ENCODE data around the gene CRACR2A.

CRACR2A gene

GRCh38 chr12:3634348-3634747, 118.6 kb downstream of the CRACR2A start:
- H3K4me3 ChIP-seq (ENCODE audit: low read depth, low read length): no peak overlapping the region
- in situ Hi-C loops (cut with HindIII; ENCODE audit: low sequenced_read_pairs): no loop called here
- no peak for DNase-seq (ENCODE audit: low read depth, low spot score)
- TF ChIP-seq CTCF (IDR thresholded peaks at IDR 0.05; ENCODE audit: low read depth, low read length): no peak

- DNase-seq (ENCODE audit: low read depth, low spot score): no peak
- TF ChIP-seq CTCF (IDR thresholded peaks at IDR 0.05; ENCODE audit: low read depth, low read length): no peak
- no peak overlapping the region for H3K4me3 ChIP-seq (ENCODE audit: low read depth, low read length)
- in situ Hi-C loops (cut with HindIII; ENCODE audit: low sequenced_read_pairs): no loop called here
Observed at GRCh38 chr12:3633396-3633795, 119.5 kb downstream of the CRACR2A start.

GRCh38 chr12:3632754-3633153, 120.2 kb downstream of the CRACR2A start:
- TF ChIP-seq CTCF (IDR thresholded peaks at IDR 0.05; ENCODE audit: low read depth, low read length): no peak
- no peak overlapping the region for H3K4me3 ChIP-seq (ENCODE audit: low read depth, low read length)
- in situ Hi-C loops (cut with HindIII; ENCODE audit: low sequenced_read_pairs): no loop called here
- peak; percentile 11 for DNase-seq (ENCODE audit: low read depth, low spot score)

- no peak for TF ChIP-seq CTCF (IDR thresholded peaks at IDR 0.05; ENCODE audit: low read depth, low read length)
- in situ Hi-C loops (cut with HindIII; ENCODE audit: low sequenced_read_pairs): no loop called here
- H3K4me3 ChIP-seq (ENCODE audit: low read depth, low read length): no peak overlapping the region
- no peak for DNase-seq (ENCODE audit: low read depth, low spot score)
Observed at GRCh38 chr12:3632256-3632655, 120.7 kb downstream of the CRACR2A start.

DNA sequence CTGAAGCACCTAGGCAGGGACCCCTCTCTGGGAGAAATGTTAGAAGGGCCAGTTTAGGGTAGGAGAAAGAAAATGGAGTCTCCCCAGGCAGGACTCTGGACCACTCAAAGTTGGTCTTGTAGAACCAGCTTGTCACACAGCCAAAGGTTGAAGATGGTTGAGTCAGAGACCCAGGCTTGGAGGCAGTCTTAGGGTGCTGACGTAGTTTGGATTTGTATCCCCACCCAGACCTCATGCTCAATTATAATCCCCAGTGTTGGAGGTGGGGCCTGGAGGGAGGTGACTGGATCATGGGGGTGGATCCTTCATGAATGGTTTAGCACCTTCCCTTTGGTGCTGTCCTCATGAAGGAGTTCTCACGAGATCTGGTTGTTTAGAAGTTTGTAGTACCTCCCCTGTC, 121.2 kb downstream of the CRACR2A start:
- in situ Hi-C loops (cut with HindIII; ENCODE audit: low sequenced_read_pairs): no loop called here
- DNase-seq (ENCODE audit: low read depth, low spot score): no peak
- no peak for TF ChIP-seq CTCF (IDR thresholded peaks at IDR 0.05; ENCODE audit: low read depth, low read length)
- H3K4me3 ChIP-seq (ENCODE audit: low read depth, low read length): no peak overlapping the region

DNA sequence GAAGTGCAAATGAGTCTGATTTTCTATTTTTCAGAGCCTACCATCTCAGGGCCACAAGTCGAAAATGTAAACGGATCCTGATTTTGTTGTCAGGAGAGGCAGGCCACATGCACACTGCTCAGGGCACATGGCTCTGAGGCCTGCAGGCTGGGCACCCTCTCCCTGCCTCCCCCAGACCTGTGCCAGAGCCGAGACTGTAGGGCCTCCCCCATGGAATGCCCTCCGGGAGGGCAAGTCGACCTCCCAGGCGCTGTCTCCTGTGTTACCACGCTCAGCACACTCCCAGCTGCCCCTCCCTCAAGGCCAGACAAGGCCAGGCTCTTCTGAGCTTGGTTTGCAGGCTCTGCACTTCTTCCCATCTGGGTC, 121.7 kb downstream of the CRACR2A start:
- no peak overlapping the region for H3K4me3 ChIP-seq (ENCODE audit: low read depth, low read length)
- no peak for DNase-seq (ENCODE audit: low read depth, low spot score)
- no peak for TF ChIP-seq CTCF (IDR thresholded peaks at IDR 0.05; ENCODE audit: low read depth, low read length)
- in situ Hi-C loops (cut with HindIII; ENCODE audit: low sequenced_read_pairs): no loop called here

DNA sequence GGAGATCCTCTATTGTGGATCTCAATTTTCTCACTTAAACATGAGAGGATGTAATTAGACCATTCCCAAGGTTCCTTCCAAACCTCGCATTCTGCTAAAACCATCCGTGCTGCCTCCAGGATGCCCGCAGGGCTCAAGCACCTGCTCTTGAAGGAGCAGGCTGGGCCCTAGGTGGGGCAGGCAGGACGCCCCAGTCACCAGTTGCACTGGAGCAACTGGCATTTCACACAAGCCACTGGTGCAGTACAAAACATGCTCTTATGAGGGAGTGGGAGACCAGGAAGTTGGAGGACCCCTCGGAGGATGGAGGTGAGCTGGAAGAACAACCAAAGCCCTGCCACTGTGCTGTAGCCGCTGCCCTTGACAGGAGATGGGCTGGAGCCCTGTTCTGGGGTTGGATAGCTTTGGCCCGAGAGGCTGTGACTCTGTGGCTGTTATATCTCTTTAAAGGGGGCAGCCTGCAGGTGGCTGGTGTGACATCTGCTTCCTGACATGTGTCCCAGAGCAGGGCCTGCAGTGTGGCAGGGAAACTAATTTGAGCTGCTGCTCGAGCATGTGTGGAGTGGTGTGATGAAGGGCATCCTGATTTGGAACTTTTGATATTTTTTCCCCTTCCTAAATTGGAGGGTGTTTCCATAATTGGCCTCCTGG, 122.2 kb downstream of the CRACR2A start:
- no peak overlapping the region for H3K4me3 ChIP-seq (ENCODE audit: low read depth, low read length)
- in situ Hi-C loops (cut with HindIII; ENCODE audit: low sequenced_read_pairs): no loop called here
- no peak for TF ChIP-seq CTCF (IDR thresholded peaks at IDR 0.05; ENCODE audit: low read depth, low read length)
- no peak for DNase-seq (ENCODE audit: low read depth, low spot score)

All from astrocyte of the spinal cord (primary cell).